KMS-11 (cell line): ENCODE data around the gene IPMK.
A peak's percentile ranks its signal among the peaks of the same experiment; 100 is the strongest.

Experiments used
- H2AFZ ChIP-seq: fragments of 200-600 bp; sonication (generic); 2 replicates; pipeline ENCODE4 v1.6.1; 2016; ENCODE audit warnings: antibody characterized with exemption, mixed run types, low read depth
- H3K27ac ChIP-seq: fragments of 200-600 bp; sonication (generic); 2 replicates; pipeline ENCODE4 v1.6.1; 2016; ENCODE audit warnings: mild to moderate bottlenecking, mixed run types
- H3K27me3 ChIP-seq: fragments of 200-600 bp; sonication (generic); 2 replicates; pipeline ENCODE4 v1.6.1; 2017; ENCODE audit warnings: mild to moderate bottlenecking, low read depth, mixed run types, moderate library complexity; ENCODE audit not compliant: insufficient read depth
- H3K36me3 ChIP-seq: fragments of 200-600 bp; sonication (generic); 2 replicates; pipeline ENCODE4 v1.6.1; 2017; ENCODE audit warnings: mild to moderate bottlenecking, mixed run types; ENCODE audit not compliant: insufficient read depth
- H3K4me1 ChIP-seq: fragments of 200-600 bp; sonication (generic); 2 replicates; pipeline ENCODE4 v1.6.1; 2016; ENCODE audit warnings: mild to moderate bottlenecking, low read depth, mixed run types; ENCODE audit not compliant: poor library complexity, severe bottlenecking
- H3K4me2 ChIP-seq: fragments of 200-600 bp; sonication (generic); 2 replicates; pipeline ENCODE4 v1.7.0; 2016; ENCODE audit warnings: mild to moderate bottlenecking, mixed run types
- H3K4me3 ChIP-seq: fragments of 200-600 bp; sonication (generic); IDR thresholded peaks from 2 replicates; pipeline ENCODE4 v1.6.1; 2017; ENCODE audit warnings: low read depth, low read length, mixed read lengths; ENCODE audit not compliant: insufficient read depth
- H3K79me2 ChIP-seq: fragments of 200-600 bp; sonication (generic); 2 replicates; pipeline ENCODE4 v1.6.1; 2016; ENCODE audit warnings: low read depth, mixed run types; ENCODE audit not compliant: insufficient read depth
- H3K9ac ChIP-seq: fragments of 200-600 bp; sonication (generic); 2 replicates; pipeline ENCODE4 v1.6.1; 2016; ENCODE audit warnings: mild to moderate bottlenecking, mixed run types
- H4K20me1 ChIP-seq: fragments of 200-600 bp; sonication (generic); 2 replicates; pipeline ENCODE4 v1.6.1; 2016; ENCODE audit warnings: mild to moderate bottlenecking, mixed run types; ENCODE audit not compliant: insufficient read depth
- CTCF ChIP-seq: fragments of 200-600 bp; sonication (generic); conservative IDR thresholded peaks from 2 replicates; pipeline ENCODE4 v1.6.1; 2017; ENCODE audit warnings: low read depth, mild to moderate bottlenecking, antibody characterized with exemption, low read length, moderate library complexity, mixed read lengths

Gene IPMK

GRCh38 chr10:58275908-58276307, 8.2 kb upstream of the IPMK start:
- no peaks in the 10 kb centered on the region for H3K27me3 ChIP-seq
- no peaks in the 10 kb centered on the region; the same call in 1 of the 2 replicates for H3K36me3 ChIP-seq
- H3K4me2 ChIP-seq: no peak overlapping the region
- H3K9ac ChIP-seq: no peak overlapping the region
- H3K79me2 ChIP-seq: peaks cover 70% of the 10 kb centered on the region
- no peak overlapping the region for H2AFZ ChIP-seq
- peaks cover 63% of the 10 kb centered on the region for H3K4me1 ChIP-seq
- peaks cover 6% of the 10 kb centered on the region; the same call in 1 of the 2 replicates for H4K20me1 ChIP-seq
- TF ChIP-seq CTCF: no peak
- no peak overlapping the region for H3K4me3 ChIP-seq
- H3K27ac ChIP-seq: no peak overlapping the region

GRCh38 chr10:58275261-58275660, 7.6 kb upstream of the IPMK start:
- H3K4me2 ChIP-seq: no peak overlapping the region
- H3K36me3 ChIP-seq: no peaks in the 10 kb centered on the region; the same call in 1 of the 2 replicates
- no peaks in the 10 kb centered on the region for H3K27me3 ChIP-seq
- H3K27ac ChIP-seq: no peak overlapping the region
- peaks cover 71% of the 10 kb centered on the region for H3K79me2 ChIP-seq
- H3K9ac ChIP-seq: no peak overlapping the region
- no peak for TF ChIP-seq CTCF
- H3K4me3 ChIP-seq: no peak overlapping the region
- no peak overlapping the region for H2AFZ ChIP-seq
- H4K20me1 ChIP-seq: peaks cover 6% of the 10 kb centered on the region; the same call in 1 of the 2 replicates
- H3K4me1 ChIP-seq: peaks cover 61% of the 10 kb centered on the region

GRCh38 chr10:58269782-58270290, 2.1 kb upstream of the IPMK start:
- H3K4me2 ChIP-seq: peak overlapping the region; percentile 82
- H3K27me3 ChIP-seq: no peaks in the 10 kb centered on the region
- H2AFZ ChIP-seq: peak overlapping the region; percentile 67; the same call in 1 of the 2 replicates

GRCh38 chr10:58268946-58269781, 1.5 kb upstream of the IPMK start, which contains the start of gene CISD1:
Gene CISD1 (plus strand): TSS chr10:58269162. CDS start chr10:58269274, 112 bp downstream.
- H3K36me3 ChIP-seq: no peaks in the 10 kb centered on the region
- H3K9ac ChIP-seq: peak within 1 kb of the TSS; percentile 85
- no peaks in the 10 kb centered on the region for H4K20me1 ChIP-seq
- peaks cover 29% of the 10 kb centered on the region for H3K4me1 ChIP-seq
- no peak within 1 kb of the TSS for H3K4me3 ChIP-seq
- H3K79me2 ChIP-seq: peaks cover 76% of the 10 kb centered on the region
- H2AFZ ChIP-seq: peak within 1 kb of the TSS; percentile 80
- no peaks in the 10 kb centered on the region for H3K27me3 ChIP-seq
- TF ChIP-seq CTCF: no peak
- peak within 1 kb of the TSS; percentile 92 for H3K27ac ChIP-seq
- peak within 1 kb of the TSS; percentile 87 for H3K4me2 ChIP-seq

More at GRCh38 chr10:58269782-58270290, 2.1 kb upstream of the IPMK start:
- Histone ChIP-seq H3K79me2 (peaks cover 76% of the 10 kb centered on the region), H3K27ac (peak overlapping the region; percentile 92), H3K4me3 (no peak overlapping the region), H4K20me1 (no peaks in the 10 kb centered on the region), H3K9ac (peak overlapping the region; percentile 85), H3K4me1 (peaks cover 32% of the 10 kb centered on the region), H3K36me3 (no peaks in the 10 kb centered on the region)
- no peak for TF ChIP-seq CTCF
